ENCODE measurements around the gene VEGFC.
A peak's percentile ranks its signal among the peaks of the same experiment; 100 is the strongest.

The VEGFC gene

GRCh38 chr4:176798540-176798939, 5.8 kb upstream of the VEGFC start:
- DNase-seq (ENCODE audit: low spot score), result no peak

- DNase-seq (ENCODE audit: low spot score), result no peak
Measured at GRCh38 chr4:176795441-176795840, 2.7 kb upstream of the VEGFC start.

- DNase-seq (ENCODE audit: low spot score), result no peak
Measured at GRCh38 chr4:176794651-176795050, 1.9 kb upstream of the VEGFC start.

GRCh38 chr4:176794151-176794550, 1.4 kb upstream of the VEGFC start:
- DNase-seq (ENCODE audit: low spot score), result peak; percentile 79

- DNase-seq (ENCODE audit: low spot score), result no peak
Measured at GRCh38 chr4:176793060-176793605, 411 bp upstream of the VEGFC start.

GRCh38 chr4:176791591-176792325, 964 bp downstream of the VEGFC start:
- DNase-seq (ENCODE audit: low spot score), result no peak

- DNase-seq (ENCODE audit: low spot score), result no peak
Measured at GRCh38 chr4:176790398-176790797, 2.3 kb downstream of the VEGFC start.

- DNase-seq (ENCODE audit: low spot score), result peak; percentile 77
Measured at GRCh38 chr4:176789955-176790354, 2.8 kb downstream of the VEGFC start.

GRCh38 chr4:176788971-176789370, 3.8 kb downstream of the VEGFC start:
- no peak for DNase-seq (ENCODE audit: low spot score)

- no peak for DNase-seq (ENCODE audit: low spot score)
Measured at GRCh38 chr4:176788248-176788647, 4.5 kb downstream of the VEGFC start.

- DNase-seq (ENCODE audit: low spot score), result no peak
Measured at GRCh38 chr4:176784816-176785215, 7.9 kb downstream of the VEGFC start.

GRCh38 chr4:176782794-176783193, 9.9 kb downstream of the VEGFC start:
- peak; percentile 32 for DNase-seq (ENCODE audit: low spot score)

GRCh38 chr4:176782191-176782590, 10.5 kb downstream of the VEGFC start:
- no peak for DNase-seq (ENCODE audit: low spot score)

- no peak for DNase-seq (ENCODE audit: low spot score)
Measured at GRCh38 chr4:176781739-176782100, 11.0 kb downstream of the VEGFC start.

GRCh38 chr4:176780995-176781738, 11.6 kb downstream of the VEGFC start:
- DNase-seq (ENCODE audit: low spot score), result no peak

GRCh38 chr4:176779421-176779820, 13.3 kb downstream of the VEGFC start:
- no peak for DNase-seq (ENCODE audit: low spot score)

- DNase-seq (ENCODE audit: low spot score), result peak; percentile 56
Measured at GRCh38 chr4:176778491-176778890, 14.2 kb downstream of the VEGFC start.

- peak; percentile 52 for DNase-seq (ENCODE audit: low spot score)
Measured at GRCh38 chr4:176778063-176778462, 14.7 kb downstream of the VEGFC start.

- DNase-seq (ENCODE audit: low spot score), result no peak
Measured at GRCh38 chr4:176775338-176775737, 17.4 kb downstream of the VEGFC start.

- DNase-seq (ENCODE audit: low spot score), result no peak
Measured at GRCh38 chr4:176774852-176775251, 17.9 kb downstream of the VEGFC start.

- DNase-seq (ENCODE audit: low spot score), result peak; percentile 78
Measured at GRCh38 chr4:176769514-176769913, 23.2 kb downstream of the VEGFC start.

- DNase-seq (ENCODE audit: low spot score), result peak; percentile 31
Measured at GRCh38 chr4:176767183-176767582, 25.5 kb downstream of the VEGFC start.

- no peak for DNase-seq (ENCODE audit: low spot score)
Measured at GRCh38 chr4:176762661-176763308, 29.9 kb downstream of the VEGFC start.
